ENCODE data around the gene EGFR.

EGFR gene

DNA sequence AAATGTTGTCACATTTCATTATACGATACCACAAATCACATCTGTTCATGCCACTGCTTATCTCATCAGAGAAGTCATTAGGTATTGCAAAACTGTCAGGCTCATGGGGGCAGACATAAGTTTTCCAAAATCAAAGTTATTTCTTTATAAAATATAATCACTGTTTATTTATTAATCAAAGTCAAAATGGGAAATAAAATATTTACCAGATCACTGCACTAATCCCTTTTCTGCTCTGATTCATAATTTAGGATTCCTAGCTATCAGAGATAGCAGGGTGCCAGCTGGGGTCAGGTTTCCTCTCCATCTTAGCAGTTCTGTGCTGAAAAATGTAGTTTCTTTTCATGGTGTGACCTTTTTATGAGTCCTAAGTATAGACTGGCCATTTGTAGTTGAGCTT lies 228.6 kb downstream of the EGFR start:
- Histone ChIP-seq H3K36me3 (ENCODE audit: insufficient read depth) (no peaks in the 10 kb centered on the region), H3K27me3 (ENCODE audit: insufficient read depth, low read depth) (no peaks in the 10 kb centered on the region), H3K4me1 (ENCODE audit: low read depth, poor library complexity, severe bottlenecking) (no peaks in the 10 kb centered on the region), H4K20me1 (ENCODE audit: insufficient read depth) (no peaks in the 10 kb centered on the region), H3K27ac (no peak overlapping the region), H3K4me3 (IDR thresholded peaks at IDR 0.05; ENCODE audit: insufficient read depth, low read depth, low read length) (no peak overlapping the region), H2AFZ (ENCODE audit: low read depth) (no peak overlapping the region), H3K79me2 (ENCODE audit: insufficient read depth, low read depth) (no peaks in the 10 kb centered on the region), H3K9ac (no peak overlapping the region), H3K4me2 (no peak overlapping the region)
- TF ChIP-seq, protein P1, sequence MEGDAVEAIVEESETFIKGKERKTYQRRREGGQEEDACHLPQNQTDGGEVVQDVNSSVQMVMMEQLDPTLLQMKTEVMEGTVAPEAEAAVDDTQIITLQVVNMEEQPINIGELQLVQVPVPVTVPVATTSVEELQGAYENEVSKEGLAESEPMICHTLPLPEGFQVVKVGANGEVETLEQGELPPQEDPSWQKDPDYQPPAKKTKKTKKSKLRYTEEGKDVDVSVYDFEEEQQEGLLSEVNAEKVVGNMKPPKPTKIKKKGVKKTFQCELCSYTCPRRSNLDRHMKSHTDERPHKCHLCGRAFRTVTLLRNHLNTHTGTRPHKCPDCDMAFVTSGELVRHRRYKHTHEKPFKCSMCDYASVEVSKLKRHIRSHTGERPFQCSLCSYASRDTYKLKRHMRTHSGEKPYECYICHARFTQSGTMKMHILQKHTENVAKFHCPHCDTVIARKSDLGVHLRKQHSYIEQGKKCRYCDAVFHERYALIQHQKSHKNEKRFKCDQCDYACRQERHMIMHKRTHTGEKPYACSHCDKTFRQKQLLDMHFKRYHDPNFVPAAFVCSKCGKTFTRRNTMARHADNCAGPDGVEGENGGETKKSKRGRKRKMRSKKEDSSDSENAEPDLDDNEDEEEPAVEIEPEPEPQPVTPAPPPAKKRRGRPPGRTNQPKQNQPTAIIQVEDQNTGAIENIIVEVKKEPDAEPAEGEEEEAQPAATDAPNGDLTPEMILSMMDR (conservative IDR thresholded peaks at IDR 0.05; ENCODE audit: low read depth, low read length) = no peak

DNA sequence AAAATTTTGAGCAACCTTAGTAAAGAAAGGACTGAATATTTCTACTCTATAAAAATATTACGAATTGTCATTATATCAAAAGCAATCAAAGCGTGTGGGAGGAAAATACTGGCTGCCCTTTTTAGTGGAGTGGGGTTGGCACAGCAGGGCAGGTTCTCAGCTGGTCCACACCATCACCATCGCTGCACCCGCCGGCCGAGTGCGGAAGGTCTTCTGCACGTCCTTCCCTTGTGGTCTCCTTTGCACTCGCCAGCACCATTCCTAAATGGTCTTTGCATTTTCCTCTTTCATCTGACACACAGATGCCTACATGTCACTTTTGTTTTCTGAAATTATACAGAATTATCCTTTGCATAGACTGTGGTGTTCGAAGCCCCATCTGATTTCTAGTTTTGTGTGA lies 229.7 kb downstream of the EGFR start:
- no peaks in the 10 kb centered on the region for H3K4me1 ChIP-seq (ENCODE audit: low read depth, poor library complexity, severe bottlenecking)
- H3K27me3 ChIP-seq (ENCODE audit: insufficient read depth, low read depth) = no peaks in the 10 kb centered on the region
- no peak overlapping the region for H3K27ac ChIP-seq
- H2AFZ ChIP-seq (ENCODE audit: low read depth) = no peak overlapping the region
- no peak overlapping the region for H3K4me2 ChIP-seq
- no peaks in the 10 kb centered on the region for H4K20me1 ChIP-seq (ENCODE audit: insufficient read depth)
- H3K4me3 ChIP-seq (IDR thresholded peaks at IDR 0.05; ENCODE audit: insufficient read depth, low read depth, low read length) = no peak overlapping the region
- H3K9ac ChIP-seq = no peak overlapping the region
- TF ChIP-seq, protein P1 (conservative IDR thresholded peaks at IDR 0.05; ENCODE audit: low read depth, low read length) = no peak
- H3K36me3 ChIP-seq (ENCODE audit: insufficient read depth) = no peaks in the 10 kb centered on the region
- H3K79me2 ChIP-seq (ENCODE audit: insufficient read depth, low read depth) = no peaks in the 10 kb centered on the region

DNA sequence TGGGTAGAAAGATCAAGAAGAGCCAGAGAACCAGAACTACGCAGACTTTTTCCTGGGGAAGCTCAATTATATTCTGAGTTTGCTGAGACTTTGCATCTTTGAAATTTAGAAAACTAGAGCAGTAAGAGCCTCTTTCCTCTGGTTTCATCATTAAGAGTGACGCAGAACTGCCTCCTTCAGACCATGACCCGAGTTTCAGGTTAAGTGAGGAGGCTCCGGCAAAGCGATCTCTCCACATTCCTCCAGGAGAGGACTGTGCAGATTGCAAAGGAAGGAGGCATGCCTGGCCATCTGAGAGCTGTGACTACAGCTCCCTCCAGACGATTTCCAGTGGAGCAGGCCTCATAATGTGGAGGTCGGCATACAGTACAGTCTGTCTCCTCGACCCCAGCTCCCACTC lies 230.5 kb downstream of the EGFR start:
- peaks cover 2% of the 10 kb centered on the region for H3K4me1 ChIP-seq (ENCODE audit: low read depth, poor library complexity, severe bottlenecking)
- H3K27me3 ChIP-seq (ENCODE audit: insufficient read depth, low read depth) = no peaks in the 10 kb centered on the region
- TF ChIP-seq, protein P1 (conservative IDR thresholded peaks at IDR 0.05; ENCODE audit: low read depth, low read length) = no peak
- H3K27ac ChIP-seq = no peak overlapping the region
- no peaks in the 10 kb centered on the region for H3K79me2 ChIP-seq (ENCODE audit: insufficient read depth, low read depth)
- no peaks in the 10 kb centered on the region for H3K36me3 ChIP-seq (ENCODE audit: insufficient read depth)
- no peaks in the 10 kb centered on the region for H4K20me1 ChIP-seq (ENCODE audit: insufficient read depth)
- no peak overlapping the region for H2AFZ ChIP-seq (ENCODE audit: low read depth)
- no peak overlapping the region for H3K4me2 ChIP-seq
- H3K9ac ChIP-seq = no peak overlapping the region
- H3K4me3 ChIP-seq (IDR thresholded peaks at IDR 0.05; ENCODE audit: insufficient read depth, low read depth, low read length) = no peak overlapping the region

DNA sequence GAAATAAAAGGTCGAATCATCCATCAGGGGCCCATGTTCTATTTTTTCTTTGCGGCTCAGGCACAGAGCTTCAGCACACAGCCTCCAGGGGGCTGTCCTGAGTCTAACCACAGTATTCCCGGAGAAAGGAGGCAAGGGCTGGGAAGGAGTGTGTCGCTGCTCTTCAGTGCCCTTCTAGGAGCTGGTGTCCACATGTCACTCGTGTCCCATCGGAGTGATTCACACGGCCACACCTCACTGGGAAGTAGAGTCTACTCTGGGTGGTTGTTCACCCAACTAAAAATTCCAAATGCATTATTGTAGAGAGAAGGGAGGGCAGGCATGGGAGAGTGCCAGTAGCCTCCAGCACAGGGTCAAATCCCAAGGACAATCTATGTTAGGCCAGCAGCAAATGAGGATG lies 231.5 kb downstream of the EGFR start:
- Histone ChIP-seq H3K27ac (no peak overlapping the region), H4K20me1 (ENCODE audit: insufficient read depth) (no peaks in the 10 kb centered on the region), H3K27me3 (ENCODE audit: insufficient read depth, low read depth) (no peaks in the 10 kb centered on the region), H3K4me1 (ENCODE audit: low read depth, poor library complexity, severe bottlenecking) (peaks cover 3% of the 10 kb centered on the region), H3K4me2 (no peak overlapping the region), H2AFZ (ENCODE audit: low read depth) (no peak overlapping the region), H3K79me2 (ENCODE audit: insufficient read depth, low read depth) (no peaks in the 10 kb centered on the region), H3K4me3 (IDR thresholded peaks at IDR 0.05; ENCODE audit: insufficient read depth, low read depth, low read length) (no peak overlapping the region), H3K36me3 (ENCODE audit: insufficient read depth) (no peaks in the 10 kb centered on the region), H3K9ac (no peak overlapping the region)
- TF ChIP-seq, protein P1 (conservative IDR thresholded peaks at IDR 0.05; ENCODE audit: low read depth, low read length) = peak; percentile 34; the same call in 1 of the 2 replicates

Data from KMS-11 (cell line).